K562 (cell line): ENCODE results near the gene PSMB2. TPM values are rescaled to one million over a fixed set of nuclear protein-coding genes. Genes with fewer than 3 reads are reported as not detected.

Source experiments
- CREM ChIP-seq: IDR thresholded peaks from 2 replicates; pipeline ENCODE4 v1.6.1; 2014; ENCODE audit warnings: antibody characterized with exemption, low read depth
- GATA2 ChIP-seq: sonication (generic); formaldehyde crosslinking; IDR thresholded peaks from 2 replicates; pipeline ENCODE4 v1.4.0; 2020; ENCODE audit warnings: mild to moderate bottlenecking, missing genetic modification reagents
- GTF2F1 ChIP-seq: IDR thresholded peaks from 2 replicates; pipeline ENCODE4 v1.6.1; 2011; ENCODE audit warnings: low read depth, low read length, improper control_type of control experiment
- JUND ChIP-seq, 2 experiments: IDR thresholded peaks; 2 replicates in 1 of 2; 3 replicates in 1 of 2; pipeline ENCODE4 v1.6.1; 2011; ENCODE audit warnings: borderline replicate concordance in 2 of 2, low read depth in 2 of 2, low read length in 2 of 2, improper control_type of control experiment in 1 of 2, missing biosample characterization in 1 of 2, missing genetic modification characterization in 1 of 2, missing genetic modification reagents in 1 of 2
- MXI1 ChIP-seq: IDR thresholded peaks from 2 replicates; pipeline ENCODE4 v1.6.1; 2011; ENCODE audit warnings: low read depth, mild to moderate bottlenecking, improper control_type of control experiment, low read length
- NBN ChIP-seq: fragments of 450-650 bp; IDR thresholded peaks from 2 replicates; pipeline ENCODE4 v1.6.1; 2016; ENCODE audit warnings: low read depth, mild to moderate bottlenecking
- NRF1 ChIP-seq, 2 experiments: fragments of 450-650 bp; IDR thresholded peaks in 1 of 2; conservative IDR thresholded peaks in 1 of 2; 2 replicates each; pipeline ENCODE4 v1.6.1; 2014; ENCODE audit warnings: mild to moderate bottlenecking in 2 of 2
- PHF21A ChIP-seq: fragments of 450-650 bp; IDR thresholded peaks from 2 replicates; pipeline ENCODE4 v1.6.1; 2017; ENCODE audit warnings: low read depth, borderline replicate concordance
- REST ChIP-seq, 2 experiments: fragments of 450-650 bp; formaldehyde crosslinking in 1 of 2; IDR thresholded peaks; 2 replicates each; pipeline versions ENCODE4 v1.4.0 to v1.6.1; 2014 to 2020; ENCODE audit warnings: mild to moderate bottlenecking in 2 of 2, borderline replicate concordance in 1 of 2, low read depth in 1 of 2
- SMAD2 ChIP-seq: fragments of 150-350 bp; IDR thresholded peaks from 2 replicates; pipeline ENCODE4 v1.6.1; 2014; ENCODE audit warnings: low read depth, mild to moderate bottlenecking, low read length
- SNRNP70 ChIP-seq: fragments of 200-400 bp; formaldehyde crosslinking; optimal IDR thresholded peaks from 2 replicates; pipeline ENCODE3; 2017; ENCODE audit warnings: low read depth, low read length
- WHSC1 ChIP-seq: IDR thresholded peaks from one replicate; pipeline ENCODE4 v1.6.1; 2012; ENCODE audit warnings: low read length, control low read depth, inconsistent platforms
- ZNF134 ChIP-seq: fragments of 250-450 bp; sonication (Bioruptor Pico); conservative IDR thresholded peaks from 2 replicates; pipeline ENCODE4 v1.4.0; 2020
- ZNF584 ChIP-seq: fragments of 200-800 bp; sonication (Bioruptor generic); IDR thresholded peaks from 2 replicates; pipeline ENCODE4 v1.6.1; 2016; ENCODE audit warnings: low read depth, mild to moderate bottlenecking, missing genetic modification characterization, missing compliant biosample characterization
- ZNF644 ChIP-seq: fragments of 200-800 bp; sonication (Bioruptor generic); IDR thresholded peaks from 2 replicates; pipeline ENCODE4 v1.6.1; 2016; ENCODE audit warnings: low read depth, missing genetic modification characterization, missing compliant biosample characterization
- polyA plus RNA-seq, 8 experiments: library from polyadenylated mRNA; depleted of rRNA in 4 of 8; stranded (reverse) in 5 of 8; unstranded in 3 of 8; fragments of >200 nt; fragmentation: Nextera tagmentation in 2 of 8; fragmentation: Illumina TruSeq in 1 of 8; extraction: Ambion mirVana in 2 of 8; extraction: Trizol in 1 of 8; gene quantifications; 2 replicates each; pipeline versions ENCODE4 v1.2.1 to v1.2.3, GENCODE V29; 2011 to 2014; ENCODE audit warnings: inconsistent platforms in 1 of 8, missing spikeins in 1 of 8
- total RNA-seq, 7 experiments: library from RNA; depleted of rRNA in 6 of 7; stranded (reverse); fragments of >200 nt in 6 of 7; fragmentation: Illumina TruSeq in 2 of 7; extraction: Trizol in 2 of 7; gene quantifications; 2 replicates each; pipeline versions ENCODE4 v1.2.1 to v1.2.3, GENCODE V29; 2011 to 2021; ENCODE audit warnings: low replicate concordance in 1 of 7

The PSMB2 gene
- total and polyA plus RNA-seq, 9 of the 15 experiments (the other 6 are each of a cell fraction or from before 2014, with no cell fraction given), result 71.7 to 543 (median 165) TPM

- TF ChIP-seq NRF1 (conservative IDR thresholded peaks at IDR 0.05 in 1 of 2, IDR thresholded peaks at IDR 0.05 in 1 of 2) (no peak), ZNF644 (tag) (peak; percentile 78), PHF21A (no peak), NBN (no peak), MXI1 (no peak), REST (IDR thresholded peaks at IDR 0.05; ENCODE audit: borderline replicate concordance) (peak; percentile 99), REST (CRISPR knock-in tag; IDR thresholded peaks at IDR 0.05; ENCODE audit: low read depth) (peak; percentile 95), SNRNP70 (no peak), JUND (IDR thresholded peaks at IDR 0.05; ENCODE audit: borderline replicate concordance, low read depth, low read length) (no peak), JUND (tag; IDR thresholded peaks at IDR 0.05; ENCODE audit: borderline replicate concordance, low read depth, low read length) (peak; percentile 36; the same call in 2 of the 3 replicates), GTF2F1 (no peak), ZNF584 (CRISPR knock-in tag) (no peak), CREM (0 out of 2 replicates have a peak, but pooled peaks have one; percentile 38), ZNF134 (CRISPR knock-in tag) (no peak), WHSC1 (no peak), SMAD2 (no peak), GATA2 (no peak)
These were observed 19.5 kb upstream of the PSMB2 start (continued) for GRCh38 chr1:35660581-35661473.
